NB4 (cell line): ENCODE measurements around the gene TCF12.

Source experiments
- CTCF ChIP-seq: IDR thresholded peaks from one replicate; pipeline ENCODE4 v1.5.1; 2012; ENCODE audit warnings: low read depth, low read length
- POLR2A ChIP-seq: IDR thresholded peaks from 2 replicates; pipeline ENCODE4 v1.6.1; 2011; ENCODE audit warnings: mild to moderate bottlenecking; ENCODE audit not compliant: insufficient read length; ENCODE audit errors: extremely low read depth

DNA sequence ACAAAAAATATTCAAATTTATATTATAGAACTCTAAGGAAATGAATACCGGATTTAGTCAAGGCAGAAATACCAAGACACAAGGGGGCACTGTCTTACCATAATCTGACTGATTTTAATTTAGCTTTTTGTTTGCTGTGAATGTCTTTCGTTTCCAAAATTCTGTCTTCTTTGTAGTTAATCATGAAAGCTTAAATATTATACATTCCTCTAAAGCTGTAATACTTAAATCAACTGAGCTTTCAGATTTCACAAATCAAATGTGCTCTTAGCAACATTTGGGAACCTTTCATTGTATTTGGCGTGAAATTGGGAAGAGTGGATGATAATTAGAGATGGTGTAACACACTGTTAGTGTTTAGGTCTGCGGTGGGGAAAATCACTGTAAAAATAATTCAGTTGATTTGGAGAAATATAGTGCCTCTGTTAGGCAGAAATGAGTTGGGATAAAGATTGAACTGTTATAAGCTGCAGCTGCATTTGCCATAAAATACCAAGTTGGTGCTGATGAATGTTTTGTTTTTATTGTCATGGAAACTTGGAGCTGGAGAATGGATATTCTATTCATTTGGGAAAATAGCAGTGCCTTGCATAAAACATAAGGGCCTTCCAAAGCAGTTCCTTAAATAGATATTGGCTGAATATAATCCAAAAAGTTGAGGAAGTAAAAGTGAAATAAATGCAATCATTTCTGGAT lies 228.2 kb downstream of the TCF12 start:
- peak; percentile 23 for TF ChIP-seq CTCF
- no peak for TF ChIP-seq POLR2A
